ENCODE measurements around the gene ANKDD1A.
A peak's percentile ranks its signal among the peaks of the same experiment; 100 is the strongest.

Gene ANKDD1A

GRCh38 chr15:64911311-64912186 lies at the start of gene ANKDD1A:
ANKDD1A (plus strand) TSS chr15:64911902; CDS start chr15:64911931, 29 bp downstream.
- DNase-seq (ENCODE audit: low read depth): no peak
- H3K4me3 ChIP-seq (ENCODE audit: low read depth, low read length): peak within 1 kb of the TSS; percentile 60

- no peak for DNase-seq (ENCODE audit: low read depth)
- H3K4me3 ChIP-seq (ENCODE audit: low read depth, low read length): no peak overlapping the region
Observed at GRCh38 chr15:64861960-64862359, 49.7 kb upstream of the ANKDD1A start.

- DNase-seq (ENCODE audit: low read depth): no peak
- H3K4me3 ChIP-seq (ENCODE audit: low read depth, low read length): no peak overlapping the region
Observed at GRCh38 chr15:64862408-64862807, 49.3 kb upstream of the ANKDD1A start.

- H3K4me3 ChIP-seq (ENCODE audit: low read depth, low read length): no peak overlapping the region
- no peak for DNase-seq (ENCODE audit: low read depth)
Observed at GRCh38 chr15:64864068-64864467, 47.6 kb upstream of the ANKDD1A start.

GRCh38 chr15:64865126-64865997 lies 46.3 kb upstream of the ANKDD1A start:
- no peak for DNase-seq (ENCODE audit: low read depth)
- no peak overlapping the region for H3K4me3 ChIP-seq (ENCODE audit: low read depth, low read length)

- DNase-seq (ENCODE audit: low read depth): peak; percentile 80
Observed at GRCh38 chr15:64865998-64866520, 45.6 kb upstream of the ANKDD1A start.

GRCh38 chr15:64869501-64869900 lies 42.2 kb upstream of the ANKDD1A start:
- H3K4me3 ChIP-seq (ENCODE audit: low read depth, low read length): no peak overlapping the region
- no peak for DNase-seq (ENCODE audit: low read depth)

More at GRCh38 chr15:64865998-64866520, 45.6 kb upstream of the ANKDD1A start:
- no peak overlapping the region for H3K4me3 ChIP-seq (ENCODE audit: low read depth, low read length)

GRCh38 chr15:64870353-64870752 lies 41.3 kb upstream of the ANKDD1A start:
- DNase-seq (ENCODE audit: low read depth): no peak
- H3K4me3 ChIP-seq (ENCODE audit: low read depth, low read length): no peak overlapping the region

- no peak for DNase-seq (ENCODE audit: low read depth)
- H3K4me3 ChIP-seq (ENCODE audit: low read depth, low read length): no peak overlapping the region
Observed at GRCh38 chr15:64875641-64876223, 36.0 kb upstream of the ANKDD1A start.

- no peak for DNase-seq (ENCODE audit: low read depth)
- H3K4me3 ChIP-seq (ENCODE audit: low read depth, low read length): no peak overlapping the region
Observed at GRCh38 chr15:64877435-64877834, 34.3 kb upstream of the ANKDD1A start.

- no peak overlapping the region for H3K4me3 ChIP-seq (ENCODE audit: low read depth, low read length)
Observed at GRCh38 chr15:64878705-64879104, 33.0 kb upstream of the ANKDD1A start.

GRCh38 chr15:64883100-64883581 lies 28.6 kb upstream of the ANKDD1A start:
- H3K4me3 ChIP-seq (ENCODE audit: low read depth, low read length): no peak overlapping the region
- no peak for DNase-seq (ENCODE audit: low read depth)

More at GRCh38 chr15:64878705-64879104, 33.0 kb upstream of the ANKDD1A start:
- DNase-seq (ENCODE audit: low read depth): no peak

- H3K4me3 ChIP-seq (ENCODE audit: low read depth, low read length): no peak overlapping the region
- DNase-seq (ENCODE audit: low read depth): peak; percentile 64
Observed at GRCh38 chr15:64883997-64884511, 27.6 kb upstream of the ANKDD1A start.

- DNase-seq (ENCODE audit: low read depth): no peak
- H3K4me3 ChIP-seq (ENCODE audit: low read depth, low read length): no peak overlapping the region
Observed at GRCh38 chr15:64884679-64885078, 27.0 kb upstream of the ANKDD1A start.

- no peak for DNase-seq (ENCODE audit: low read depth)
- no peak overlapping the region for H3K4me3 ChIP-seq (ENCODE audit: low read depth, low read length)
Observed at GRCh38 chr15:64888336-64888735, 23.4 kb upstream of the ANKDD1A start.

- DNase-seq (ENCODE audit: low read depth): no peak
Observed at GRCh38 chr15:64891561-64891960, 20.1 kb upstream of the ANKDD1A start.

GRCh38 chr15:64892847-64893403 lies 18.8 kb upstream of the ANKDD1A start:
- no peak overlapping the region for H3K4me3 ChIP-seq (ENCODE audit: low read depth, low read length)

More at GRCh38 chr15:64891561-64891960, 20.1 kb upstream of the ANKDD1A start:
- H3K4me3 ChIP-seq (ENCODE audit: low read depth, low read length): no peak overlapping the region

GRCh38 chr15:64893481-64894394 lies 18.0 kb upstream of the ANKDD1A start:
- peak; percentile 89 for DNase-seq (ENCODE audit: low read depth)
- no peak overlapping the region for H3K4me3 ChIP-seq (ENCODE audit: low read depth, low read length)

More at GRCh38 chr15:64892847-64893403, 18.8 kb upstream of the ANKDD1A start:
- DNase-seq (ENCODE audit: low read depth): no peak
